ENCODE results near the gene ZDHHC1.
A peak's percentile ranks its signal among the peaks of the same experiment; 100 is the strongest.

ZDHHC1 gene

GRCh38 chr16:67411339-67411738, 4.9 kb downstream of the ZDHHC1 start:
- no peak for DNase-seq

GRCh38 chr16:67409631-67410030, 6.6 kb downstream of the ZDHHC1 start:
- DNase-seq = no peak

- DNase-seq = no peak
Observed at GRCh38 chr16:67407788-67408452, 8.4 kb downstream of the ZDHHC1 start.

- no peak for DNase-seq
Observed at GRCh38 chr16:67407176-67407787, 9.0 kb downstream of the ZDHHC1 start.

- peak in 8 of 51 donors; percentile 5 to 43 (median 18) for DNase-seq
Observed at GRCh38 chr16:67406111-67406971, 9.9 kb downstream of the ZDHHC1 start.

- no peak for DNase-seq
Observed at GRCh38 chr16:67405336-67405735, 10.9 kb downstream of the ZDHHC1 start.

- no peak for DNase-seq
Observed at GRCh38 chr16:67404740-67405226, 11.5 kb downstream of the ZDHHC1 start.

- DNase-seq = no peak
Observed at GRCh38 chr16:67403976-67404555, 12.2 kb downstream of the ZDHHC1 start.

- no peak for DNase-seq
Observed at GRCh38 chr16:67400901-67401300, 15.4 kb downstream of the ZDHHC1 start.

GRCh38 chr16:67399749-67400704, 16.2 kb downstream of the ZDHHC1 start:
- peak in 1 of 51 donors; percentile 45 for DNase-seq

- peak in 33 of 51 donors; percentile 9 to 75 (median 40) for DNase-seq
Observed at GRCh38 chr16:67399218-67399733, 17.0 kb downstream of the ZDHHC1 start.

- DNase-seq = no peak
Observed at GRCh38 chr16:67398546-67399217, 17.6 kb downstream of the ZDHHC1 start.

- DNase-seq = no peak
Observed at GRCh38 chr16:67397812-67398545, 18.3 kb downstream of the ZDHHC1 start.

GRCh38 chr16:67397036-67397801, 19.1 kb downstream of the ZDHHC1 start:
- no peak for DNase-seq

- DNase-seq = peak in 29 of 51 donors; percentile 5 to 76 (median 45)
Observed at GRCh38 chr16:67396159-67397035, 19.9 kb downstream of the ZDHHC1 start.

- no peak for DNase-seq
Observed at GRCh38 chr16:67395458-67396158, 20.7 kb downstream of the ZDHHC1 start.

- no peak for DNase-seq
Observed at GRCh38 chr16:67395105-67395457, 21.2 kb downstream of the ZDHHC1 start.

Measured in hypothalamus (tissue), 51 donors.